Measurements from ENCODE around the gene PRPF6.

PRPF6 gene, protein sequence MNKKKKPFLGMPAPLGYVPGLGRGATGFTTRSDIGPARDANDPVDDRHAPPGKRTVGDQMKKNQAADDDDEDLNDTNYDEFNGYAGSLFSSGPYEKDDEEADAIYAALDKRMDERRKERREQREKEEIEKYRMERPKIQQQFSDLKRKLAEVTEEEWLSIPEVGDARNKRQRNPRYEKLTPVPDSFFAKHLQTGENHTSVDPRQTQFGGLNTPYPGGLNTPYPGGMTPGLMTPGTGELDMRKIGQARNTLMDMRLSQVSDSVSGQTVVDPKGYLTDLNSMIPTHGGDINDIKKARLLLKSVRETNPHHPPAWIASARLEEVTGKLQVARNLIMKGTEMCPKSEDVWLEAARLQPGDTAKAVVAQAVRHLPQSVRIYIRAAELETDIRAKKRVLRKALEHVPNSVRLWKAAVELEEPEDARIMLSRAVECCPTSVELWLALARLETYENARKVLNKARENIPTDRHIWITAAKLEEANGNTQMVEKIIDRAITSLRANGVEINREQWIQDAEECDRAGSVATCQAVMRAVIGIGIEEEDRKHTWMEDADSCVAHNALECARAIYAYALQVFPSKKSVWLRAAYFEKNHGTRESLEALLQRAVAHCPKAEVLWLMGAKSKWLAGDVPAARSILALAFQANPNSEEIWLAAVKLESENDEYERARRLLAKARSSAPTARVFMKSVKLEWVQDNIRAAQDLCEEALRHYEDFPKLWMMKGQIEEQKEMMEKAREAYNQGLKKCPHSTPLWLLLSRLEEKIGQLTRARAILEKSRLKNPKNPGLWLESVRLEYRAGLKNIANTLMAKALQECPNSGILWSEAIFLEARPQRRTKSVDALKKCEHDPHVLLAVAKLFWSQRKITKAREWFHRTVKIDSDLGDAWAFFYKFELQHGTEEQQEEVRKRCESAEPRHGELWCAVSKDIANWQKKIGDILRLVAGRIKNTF

DNA sequence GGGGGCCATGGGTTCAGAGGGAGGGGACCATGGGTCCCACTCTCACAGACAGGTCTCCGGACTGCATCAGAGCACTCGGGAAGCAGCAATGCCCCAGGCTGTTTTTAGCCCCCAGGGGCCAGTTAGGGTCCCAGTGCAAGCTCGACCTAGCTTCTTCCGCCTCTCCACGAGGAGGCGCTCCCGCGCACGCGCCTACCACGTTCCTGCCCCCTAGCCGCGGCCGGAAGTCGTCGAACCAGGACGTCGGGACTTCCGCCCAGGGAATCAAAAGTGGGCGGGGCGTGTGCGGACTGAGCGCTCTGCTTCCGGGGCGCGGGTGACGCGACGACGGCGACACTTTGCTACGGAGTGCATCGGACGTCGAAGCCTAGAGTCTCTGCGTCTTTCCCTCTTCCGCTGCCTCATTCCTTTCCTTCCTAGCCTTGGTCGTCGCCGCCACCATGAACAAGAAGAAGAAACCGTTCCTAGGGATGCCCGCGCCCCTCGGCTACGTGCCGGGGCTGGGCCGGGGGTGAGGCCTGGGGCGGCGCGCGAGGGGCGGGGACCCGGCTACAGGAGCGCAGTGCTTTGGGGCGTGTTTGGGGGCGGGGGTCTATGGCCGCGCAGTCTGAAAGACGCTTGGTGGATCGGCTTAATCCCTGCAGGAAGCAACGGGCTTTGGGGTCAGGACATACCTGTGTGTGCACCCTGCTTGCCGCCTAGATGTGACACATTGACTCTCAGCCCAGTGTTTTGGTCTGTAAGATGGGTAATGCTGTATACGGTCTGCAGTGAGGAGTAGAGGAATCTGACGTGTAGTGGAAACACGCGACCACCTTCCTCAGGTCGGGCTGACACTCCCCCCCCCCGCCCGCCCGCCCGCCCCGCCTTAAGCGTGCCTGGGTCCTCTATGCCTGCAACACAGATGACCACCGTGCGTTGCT, at the start of gene PRPF6:
PRPF6 (plus strand) TSS at position 327 of the 923 bp plus-strand sequence; CDS start at position 441, 114 bp downstream.
- peak within 1 kb of the TSS; percentile 83 for H3K4me3 ChIP-seq (ENCODE audit: low read depth, low read length)
- TF ChIP-seq, protein P1, sequence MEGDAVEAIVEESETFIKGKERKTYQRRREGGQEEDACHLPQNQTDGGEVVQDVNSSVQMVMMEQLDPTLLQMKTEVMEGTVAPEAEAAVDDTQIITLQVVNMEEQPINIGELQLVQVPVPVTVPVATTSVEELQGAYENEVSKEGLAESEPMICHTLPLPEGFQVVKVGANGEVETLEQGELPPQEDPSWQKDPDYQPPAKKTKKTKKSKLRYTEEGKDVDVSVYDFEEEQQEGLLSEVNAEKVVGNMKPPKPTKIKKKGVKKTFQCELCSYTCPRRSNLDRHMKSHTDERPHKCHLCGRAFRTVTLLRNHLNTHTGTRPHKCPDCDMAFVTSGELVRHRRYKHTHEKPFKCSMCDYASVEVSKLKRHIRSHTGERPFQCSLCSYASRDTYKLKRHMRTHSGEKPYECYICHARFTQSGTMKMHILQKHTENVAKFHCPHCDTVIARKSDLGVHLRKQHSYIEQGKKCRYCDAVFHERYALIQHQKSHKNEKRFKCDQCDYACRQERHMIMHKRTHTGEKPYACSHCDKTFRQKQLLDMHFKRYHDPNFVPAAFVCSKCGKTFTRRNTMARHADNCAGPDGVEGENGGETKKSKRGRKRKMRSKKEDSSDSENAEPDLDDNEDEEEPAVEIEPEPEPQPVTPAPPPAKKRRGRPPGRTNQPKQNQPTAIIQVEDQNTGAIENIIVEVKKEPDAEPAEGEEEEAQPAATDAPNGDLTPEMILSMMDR (IDR thresholded peaks at IDR 0.05; ENCODE audit: low read depth, low read length, missing control alignments): peak; percentile 93
- DNase-seq (ENCODE audit: low read depth): peak; percentile 91

DNA sequence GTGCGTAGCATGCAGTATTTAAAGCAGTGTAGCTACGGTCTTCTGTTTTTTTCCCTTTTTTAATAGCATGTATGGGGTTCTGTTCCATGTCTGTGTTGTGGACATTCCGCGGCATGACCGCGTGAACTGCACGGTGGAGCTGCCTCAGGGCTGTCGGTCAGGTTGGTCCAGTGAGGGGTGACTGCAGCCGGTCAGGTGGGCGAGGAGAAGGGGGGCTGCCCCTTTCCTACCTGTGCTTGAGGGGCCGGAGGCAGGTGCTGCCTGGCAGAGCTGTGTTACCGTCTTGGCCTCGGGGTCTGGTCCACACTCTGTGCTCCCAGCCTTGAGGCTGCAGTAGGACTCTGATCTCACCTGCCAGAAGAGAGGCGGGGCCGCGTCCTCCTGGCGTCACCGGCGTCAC, 49.2 kb upstream of the PRPF6 start:
- no peak for DNase-seq (ENCODE audit: low read depth)
- H3K4me3 ChIP-seq (ENCODE audit: low read depth, low read length): no peak overlapping the region
- TF ChIP-seq, protein P1 (IDR thresholded peaks at IDR 0.05; ENCODE audit: low read depth, low read length, missing control alignments): no peak

DNA sequence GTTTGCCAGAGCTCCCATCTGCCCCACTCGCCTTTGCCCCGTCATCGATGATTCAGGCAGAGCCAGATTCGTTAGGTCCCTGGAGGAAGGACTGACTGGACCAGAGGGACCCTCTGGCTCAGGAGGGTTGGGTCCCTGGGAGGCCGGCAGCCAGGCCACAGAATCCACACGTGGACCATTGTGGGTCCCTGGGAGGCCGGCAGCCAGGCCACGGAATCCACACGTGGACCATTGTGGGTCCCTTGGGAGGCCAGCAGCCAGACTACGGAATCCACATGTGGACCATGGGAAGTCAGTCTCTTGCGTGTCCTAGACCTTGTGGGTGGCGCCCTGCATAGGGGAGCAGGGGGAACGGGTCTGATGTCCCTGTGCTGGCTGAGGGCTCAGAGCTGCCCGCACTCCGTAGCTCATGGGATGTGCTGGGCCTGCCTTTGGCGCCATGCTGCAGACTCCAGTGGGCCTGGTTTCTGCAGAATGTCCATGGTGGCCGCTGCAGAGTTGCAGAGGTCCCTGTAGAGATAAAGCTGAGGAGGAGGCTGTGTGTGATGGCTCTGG, 48.2 kb upstream of the PRPF6 start:
- TF ChIP-seq, protein P1 (IDR thresholded peaks at IDR 0.05; ENCODE audit: low read depth, low read length, missing control alignments): no peak
- DNase-seq (ENCODE audit: low read depth): no peak
- H3K4me3 ChIP-seq (ENCODE audit: low read depth, low read length): no peak overlapping the region

DNA sequence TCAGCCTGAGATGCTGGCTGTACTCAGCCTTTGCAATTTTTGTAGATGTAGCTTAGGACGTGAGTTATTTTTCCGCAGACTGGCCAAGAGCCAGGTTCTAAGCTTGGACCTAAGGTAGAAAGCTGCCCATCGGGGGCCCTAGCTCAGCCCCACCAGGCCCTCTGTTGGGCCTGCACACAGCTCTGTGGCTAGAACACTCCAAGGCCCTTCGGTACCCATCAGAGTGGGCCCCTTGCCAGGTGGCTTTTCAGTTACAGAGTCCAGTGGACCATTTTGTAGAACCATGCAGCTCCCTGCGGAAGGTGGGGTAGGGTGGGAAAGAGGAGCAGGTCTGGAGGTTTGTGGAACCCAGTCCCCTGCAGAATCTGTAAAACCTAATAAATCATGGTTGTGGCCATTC, 47.3 kb upstream of the PRPF6 start:
- TF ChIP-seq, protein P1 (IDR thresholded peaks at IDR 0.05; ENCODE audit: low read depth, low read length, missing control alignments): no peak
- no peak for DNase-seq (ENCODE audit: low read depth)
- H3K4me3 ChIP-seq (ENCODE audit: low read depth, low read length): no peak overlapping the region

DNA sequence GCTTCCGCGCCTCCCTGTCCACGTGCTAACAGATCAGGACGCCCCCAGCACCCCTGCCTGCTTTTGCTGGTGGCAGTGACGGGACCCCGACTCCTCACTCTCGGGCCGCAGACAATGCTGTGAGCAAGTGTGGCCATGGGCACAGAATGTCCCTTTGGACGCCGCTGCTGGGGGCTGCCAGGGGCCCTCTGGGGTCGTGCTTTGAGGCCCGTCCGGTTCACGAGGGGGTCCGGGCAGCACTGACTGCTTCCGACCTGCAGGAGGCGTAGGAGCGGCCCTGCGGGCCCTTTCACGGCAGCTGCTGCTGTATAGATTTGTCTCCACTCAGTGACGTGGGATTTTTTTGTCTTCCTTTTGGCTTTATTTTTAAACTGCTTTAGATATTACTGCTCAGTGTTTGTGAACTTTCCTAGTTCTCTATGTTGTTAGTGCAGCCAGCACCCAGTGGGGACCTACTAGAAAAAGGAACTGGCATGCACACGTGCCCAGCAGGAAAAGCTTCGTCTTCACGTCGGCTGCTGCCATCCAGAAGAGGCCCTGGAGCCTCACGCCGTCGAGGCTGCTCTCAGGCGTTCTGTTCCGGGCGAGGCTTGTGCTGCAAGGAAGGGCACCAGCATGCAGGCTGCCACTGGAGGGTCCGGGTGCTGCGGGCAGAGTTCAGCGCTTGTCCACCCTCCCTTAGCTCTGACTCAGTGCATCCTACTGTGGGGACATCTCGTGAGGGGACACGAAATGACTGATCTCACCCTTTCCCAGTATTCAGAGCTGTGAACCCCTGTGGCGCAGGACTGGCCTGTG, 46.5 kb upstream of the PRPF6 start:
- H3K4me3 ChIP-seq (ENCODE audit: low read depth, low read length): no peak overlapping the region
- DNase-seq (ENCODE audit: low read depth): no peak
- TF ChIP-seq, protein P1 (IDR thresholded peaks at IDR 0.05; ENCODE audit: low read depth, low read length, missing control alignments): peak; percentile 34

Measured in GM12864 (cell line).